UCSD-AML1 (cell line): ENCODE results near the gene KLF3.

Experiments used
- DNase-seq: peaks from one replicate; lab custom pipeline; 2025; ENCODE audit not compliant: unreplicated experiment; lab: John Stamatoyannopoulos, UW

KLF3 gene

DNA sequence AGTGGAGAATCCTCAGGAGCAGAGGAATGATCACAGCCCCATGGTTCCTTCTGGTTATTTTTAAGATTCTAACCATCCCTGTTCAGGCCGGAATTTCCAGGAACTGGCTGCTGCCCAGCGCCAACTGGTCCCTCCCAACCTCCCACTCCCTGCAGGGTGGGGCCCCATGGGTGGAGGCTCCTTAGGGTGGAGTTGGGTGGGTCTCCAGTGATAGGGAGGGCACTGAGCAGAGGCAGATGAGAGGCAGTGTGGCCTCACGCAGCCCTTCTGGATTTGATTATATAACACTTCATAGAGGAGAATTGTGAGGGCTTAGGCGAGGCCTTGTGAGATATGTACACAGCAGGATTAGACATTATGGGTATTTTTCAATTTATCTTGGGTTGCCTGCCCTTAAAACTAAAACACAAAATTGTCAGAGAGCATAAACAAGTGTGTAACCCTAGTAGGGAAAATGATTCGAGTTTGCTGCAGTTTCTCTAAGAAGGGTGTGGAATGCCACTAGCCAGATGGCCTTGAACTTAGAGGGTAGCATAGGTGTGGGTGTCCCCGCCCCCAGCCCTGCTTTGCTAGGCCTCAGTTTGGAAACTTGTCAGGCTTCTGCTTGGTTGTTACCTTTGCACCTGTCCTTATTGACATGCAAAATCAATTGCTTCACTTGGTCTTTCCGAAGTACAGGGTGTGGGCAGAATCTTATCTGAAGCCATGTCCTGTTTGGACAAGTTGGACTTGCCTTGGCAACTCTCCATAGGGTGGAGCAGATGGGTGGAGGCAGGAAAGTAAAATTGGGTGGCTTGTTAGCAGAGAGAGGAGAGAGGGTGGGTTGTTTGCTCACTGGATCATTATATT lies 9.4 kb downstream of the KLF3 start:
- peak; percentile 24 for DNase-seq

DNA sequence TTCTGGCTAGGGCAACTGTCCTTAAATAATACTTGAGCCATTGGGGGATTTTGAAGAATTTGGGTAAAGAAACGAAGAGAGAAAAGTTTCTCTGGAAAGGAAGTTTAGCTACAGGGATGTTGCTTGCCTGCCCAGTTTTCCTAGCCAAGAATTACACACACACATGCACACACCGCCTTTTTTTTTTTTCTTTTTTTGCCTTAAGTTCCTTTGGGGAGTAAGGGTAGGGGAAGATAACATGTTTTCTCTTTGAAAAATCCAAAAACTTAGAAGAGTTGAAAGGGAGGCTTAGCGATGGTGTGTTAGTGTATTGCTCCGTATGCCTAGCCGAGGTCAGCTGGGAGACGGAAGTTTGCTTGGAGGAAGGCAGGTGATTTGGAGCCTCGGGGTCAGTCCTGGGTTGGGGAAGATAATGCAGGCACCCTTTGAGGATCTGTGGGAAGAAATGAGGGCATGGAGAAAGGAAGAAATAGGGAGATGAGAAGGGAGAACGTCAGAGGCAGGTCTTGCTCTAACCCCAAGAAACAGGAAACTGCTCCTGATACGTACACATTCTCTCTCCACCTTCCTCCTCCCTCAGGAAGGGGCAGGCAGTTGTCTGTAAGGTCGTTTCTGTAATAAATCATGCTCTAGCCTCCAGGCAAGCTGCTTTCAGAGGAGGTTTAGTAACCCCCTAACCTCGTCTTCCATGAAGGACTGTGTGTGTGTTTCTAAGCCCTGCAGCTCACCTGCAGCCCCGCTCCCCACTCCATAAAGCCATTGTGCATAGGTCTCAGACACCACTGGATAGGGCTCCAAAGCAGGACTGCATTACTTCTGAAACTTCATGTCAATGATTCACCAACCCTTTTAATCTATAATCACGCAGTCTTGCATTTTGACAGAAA lies 10.5 kb downstream of the KLF3 start:
- no peak for DNase-seq

DNA sequence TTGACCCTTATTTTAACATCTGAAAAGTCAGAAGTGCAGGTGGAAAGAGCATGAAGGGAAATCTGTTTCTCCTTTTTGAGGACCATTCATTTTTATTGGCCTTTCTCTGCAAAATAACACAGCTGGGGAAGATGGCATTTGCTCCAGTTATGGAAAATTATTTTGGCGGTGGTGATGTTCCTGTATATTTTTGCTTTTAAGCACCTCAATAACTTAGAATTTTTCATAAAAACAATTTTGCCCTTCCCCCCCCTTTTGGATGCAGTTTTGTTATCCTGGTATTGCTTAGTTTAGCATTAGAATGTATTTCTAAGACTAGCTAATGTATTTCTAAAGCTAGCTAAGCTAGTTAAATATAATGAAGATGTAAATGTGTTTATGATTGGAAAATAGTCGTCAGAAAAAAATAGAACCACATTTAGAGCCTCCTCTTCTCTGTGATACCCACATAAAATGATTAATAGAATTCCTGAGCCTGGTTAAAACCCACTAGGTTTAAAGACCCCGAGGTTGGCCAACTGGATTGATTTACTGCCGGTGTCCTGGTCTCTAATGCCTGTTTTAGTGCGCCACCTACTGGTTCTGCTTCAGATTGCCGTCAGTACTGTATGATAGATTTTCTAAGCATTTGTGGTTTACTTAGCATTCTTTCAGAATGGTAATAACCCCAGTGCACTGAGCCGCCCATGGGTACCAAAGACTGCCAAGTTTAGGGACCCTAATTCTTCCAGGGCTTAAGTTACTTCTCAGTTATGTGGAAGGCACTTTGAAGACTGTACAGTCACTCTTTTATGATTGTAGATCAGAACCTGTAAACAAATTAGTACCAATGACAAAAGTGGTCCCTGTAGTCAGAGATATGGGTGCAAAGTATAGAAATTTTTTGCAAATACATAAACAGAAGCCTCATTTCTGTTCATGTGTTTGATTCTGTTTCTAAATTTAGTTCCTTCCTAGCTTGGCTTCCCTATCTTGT lies 11.4 kb downstream of the KLF3 start:
- DNase-seq: peak; percentile 59

DNA sequence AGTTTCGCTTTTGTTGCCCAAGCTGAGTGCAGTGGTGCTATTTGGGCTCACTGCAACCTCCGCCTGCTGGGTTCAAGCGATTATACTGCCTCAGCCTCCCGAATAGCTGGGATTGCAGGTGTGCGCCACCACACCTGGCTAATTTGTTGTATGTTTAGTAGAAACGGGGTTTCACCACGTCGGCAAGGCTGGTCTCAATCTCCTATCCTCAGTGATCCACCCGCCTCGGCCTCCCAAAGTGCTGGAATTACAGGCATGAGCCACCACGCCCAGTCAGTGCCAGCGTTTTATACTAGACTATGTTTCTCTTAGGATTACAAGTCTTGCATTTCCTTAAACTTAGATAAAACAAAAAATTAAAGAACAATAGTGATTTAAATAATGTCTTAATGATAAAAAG lies 13.0 kb downstream of the KLF3 start:
- no peak for DNase-seq

DNA sequence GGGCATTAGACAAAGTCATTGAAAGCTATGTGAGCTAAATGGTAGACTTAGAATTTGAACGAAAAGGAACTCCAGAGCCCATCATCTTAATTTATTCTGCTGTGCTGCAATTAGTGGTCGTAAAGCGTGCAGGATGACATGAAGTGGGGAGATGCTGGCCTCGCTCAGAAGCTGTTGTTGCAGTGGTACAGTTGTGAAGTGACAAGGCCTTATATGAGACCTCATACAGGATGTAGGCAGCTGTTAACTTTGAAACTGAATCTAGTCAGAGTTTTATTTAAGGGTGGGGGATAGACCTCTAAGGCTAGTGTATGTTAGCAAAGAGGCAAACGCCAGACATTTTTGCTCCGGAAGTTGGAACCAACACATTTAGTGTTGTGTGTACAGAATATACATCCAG lies 13.4 kb downstream of the KLF3 start:
- no peak for DNase-seq

DNA sequence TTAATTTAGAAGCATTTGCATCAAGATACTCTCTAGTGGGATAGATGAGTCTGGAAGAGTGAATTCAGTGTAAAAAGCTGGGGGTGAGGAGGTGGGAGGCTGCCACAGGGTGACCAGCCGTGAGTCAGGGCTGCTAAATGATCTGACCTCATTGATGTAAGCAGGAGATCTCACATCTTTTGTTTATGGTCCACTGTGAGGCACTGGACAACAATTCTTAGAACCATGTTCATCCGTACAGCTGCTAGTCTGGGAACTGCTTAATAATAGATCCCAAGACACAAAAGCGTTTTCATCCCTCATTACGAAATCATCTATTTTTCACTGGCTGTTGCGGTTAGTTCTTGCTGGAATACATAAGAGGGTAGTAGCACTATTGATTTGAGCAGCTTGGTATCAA lies 14.1 kb downstream of the KLF3 start:
- DNase-seq: no peak

DNA sequence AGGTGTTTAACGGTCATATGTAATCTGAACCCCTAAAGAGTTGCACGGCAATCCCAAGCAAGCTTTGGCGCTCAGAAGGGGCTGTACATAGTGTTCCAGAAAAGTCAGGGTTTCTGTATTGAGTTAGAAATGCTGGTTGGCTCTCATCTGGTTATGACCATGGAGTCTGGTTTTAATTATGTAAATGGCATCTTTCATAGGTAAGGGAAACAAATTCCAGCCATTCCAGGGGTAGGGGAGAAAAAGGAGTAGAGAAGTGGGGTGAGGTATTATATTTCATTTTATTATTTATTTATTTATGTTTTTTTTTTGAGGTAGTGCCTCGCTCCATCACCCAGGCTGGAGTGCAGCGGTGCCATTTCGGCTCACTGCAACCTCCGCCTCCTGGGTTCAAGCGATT lies 15.9 kb downstream of the KLF3 start:
- DNase-seq: no peak

DNA sequence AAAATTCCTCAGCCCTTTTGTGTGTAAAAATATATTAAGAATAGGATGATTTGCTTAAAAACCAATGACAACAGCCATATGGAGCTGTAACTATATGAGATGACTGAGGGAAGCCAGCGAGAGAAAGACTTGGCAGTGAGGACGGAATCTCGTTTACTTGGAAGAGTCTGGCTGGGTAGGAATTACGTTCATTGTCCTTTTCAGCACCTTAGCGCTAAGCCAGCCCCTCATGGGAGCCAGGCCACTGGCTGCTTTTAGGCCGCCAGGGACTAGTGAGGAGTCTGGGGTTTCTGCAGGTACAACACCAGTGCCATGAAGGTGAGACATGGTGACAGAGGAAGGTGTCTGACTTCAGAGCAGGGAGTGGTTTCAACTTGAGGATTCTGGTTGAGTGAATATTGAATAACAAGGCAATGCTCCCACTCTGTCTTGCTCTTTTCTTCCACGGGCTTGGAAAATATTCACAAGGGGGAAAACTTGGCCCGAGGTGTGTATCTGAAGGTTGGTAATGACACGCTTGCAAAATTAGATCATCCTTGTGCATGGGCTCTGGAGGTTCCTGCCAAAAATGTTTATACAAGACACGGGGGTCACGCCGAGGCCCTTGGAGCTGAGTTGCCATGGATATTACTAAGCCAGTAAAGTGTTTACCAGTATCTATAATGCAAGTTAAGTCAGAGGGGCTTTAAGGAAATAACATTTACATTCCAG lies 17.4 kb downstream of the KLF3 start:
- DNase-seq: no peak

DNA sequence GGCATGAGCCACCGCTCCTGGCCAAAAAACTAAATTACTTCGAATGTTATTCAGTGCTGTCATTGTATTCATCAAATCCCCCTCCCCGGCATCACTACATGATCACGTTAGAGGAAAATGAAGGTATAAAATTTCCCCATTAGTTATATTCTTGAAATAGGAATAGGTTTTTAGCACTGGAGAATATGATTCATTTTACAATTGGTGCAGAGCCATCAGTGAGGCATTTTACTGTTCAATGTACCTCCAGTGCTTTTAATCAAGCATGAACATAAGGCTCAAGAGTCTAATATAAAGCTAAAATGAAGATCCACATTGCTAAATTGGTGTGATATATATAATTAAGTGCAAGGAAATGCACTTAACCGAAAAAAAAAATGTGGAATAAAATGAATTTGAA lies 18.3 kb downstream of the KLF3 start:
- DNase-seq: no peak

DNA sequence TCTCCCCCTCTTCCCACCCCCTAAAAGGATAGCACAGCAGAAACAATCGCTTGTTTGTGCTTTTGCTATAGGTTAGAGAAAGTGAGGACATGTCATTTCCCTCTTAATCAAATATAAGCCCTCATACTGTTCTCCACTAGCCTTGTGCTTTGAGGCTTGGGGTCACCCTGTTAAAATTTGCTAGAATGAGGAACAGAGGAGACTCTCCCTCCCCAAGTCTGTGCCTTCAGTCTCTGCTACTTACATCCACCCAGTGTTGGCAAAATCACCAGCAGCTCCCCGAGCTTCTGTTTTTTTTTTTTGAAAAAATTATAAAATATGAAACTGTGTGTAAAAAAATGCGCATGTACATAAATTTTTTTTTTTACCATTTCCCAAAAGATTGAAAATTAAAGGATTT lies 19.3 kb downstream of the KLF3 start:
- no peak for DNase-seq

DNA sequence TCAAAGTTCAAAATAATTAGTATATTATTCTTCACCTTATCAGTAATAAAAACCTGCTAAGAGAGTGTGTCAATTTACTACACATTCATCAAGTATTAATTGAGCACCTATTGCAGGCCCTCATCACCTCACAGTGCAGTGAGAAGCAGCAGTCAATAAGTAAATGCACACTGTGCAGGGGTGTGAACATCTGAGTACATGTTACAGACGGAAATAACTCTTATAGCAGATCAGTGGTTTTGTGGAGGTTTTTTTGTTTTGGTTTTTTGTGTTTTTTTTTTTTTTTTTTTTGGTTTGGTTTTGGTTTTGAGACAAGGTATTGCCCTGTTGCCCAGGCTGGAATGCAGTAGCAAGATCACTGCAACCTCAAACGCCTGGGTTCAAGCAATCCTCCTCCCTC lies 20.3 kb downstream of the KLF3 start:
- no peak for DNase-seq

DNA sequence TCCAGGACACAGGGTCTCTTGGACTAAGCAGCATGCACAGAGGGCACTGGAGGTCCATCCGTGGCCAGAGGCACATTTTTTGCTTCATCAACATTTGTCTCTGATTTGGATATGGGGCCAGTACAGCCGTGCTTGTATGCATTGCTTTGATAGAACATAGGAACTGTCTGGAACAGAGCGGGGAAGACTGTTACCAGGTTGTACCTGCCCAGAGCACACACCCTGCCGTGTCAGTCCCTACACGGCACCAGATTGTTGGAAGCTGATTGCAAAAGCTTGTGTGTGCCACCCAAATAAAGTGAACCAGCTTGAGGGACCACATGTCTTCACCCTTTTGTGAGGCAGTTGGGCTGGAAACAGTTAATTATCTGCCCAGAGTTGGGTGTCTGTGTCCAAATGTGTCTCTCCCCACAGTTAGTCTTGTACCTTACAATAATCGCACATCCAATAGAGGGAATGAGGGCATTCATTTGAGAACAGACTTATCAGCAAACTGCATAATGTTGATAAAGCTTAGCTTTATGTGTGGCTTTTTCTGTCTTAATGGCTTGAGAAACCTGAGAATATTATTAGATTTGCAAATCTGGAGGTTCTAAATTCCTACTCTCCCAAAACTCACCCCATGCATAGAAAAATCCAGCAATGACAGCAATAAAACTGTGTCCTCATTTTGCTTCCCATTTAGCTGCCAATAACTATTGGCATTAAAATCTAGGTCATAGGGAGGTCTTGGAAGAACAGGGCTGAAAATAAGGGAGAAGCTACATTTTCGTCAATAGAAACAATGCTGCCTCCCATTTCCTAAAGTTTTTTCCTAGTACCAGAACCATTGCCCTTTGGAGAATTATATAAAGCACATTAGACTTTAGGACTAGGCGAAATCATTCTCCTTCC lies 21.2 kb downstream of the KLF3 start:
- no peak for DNase-seq

DNA sequence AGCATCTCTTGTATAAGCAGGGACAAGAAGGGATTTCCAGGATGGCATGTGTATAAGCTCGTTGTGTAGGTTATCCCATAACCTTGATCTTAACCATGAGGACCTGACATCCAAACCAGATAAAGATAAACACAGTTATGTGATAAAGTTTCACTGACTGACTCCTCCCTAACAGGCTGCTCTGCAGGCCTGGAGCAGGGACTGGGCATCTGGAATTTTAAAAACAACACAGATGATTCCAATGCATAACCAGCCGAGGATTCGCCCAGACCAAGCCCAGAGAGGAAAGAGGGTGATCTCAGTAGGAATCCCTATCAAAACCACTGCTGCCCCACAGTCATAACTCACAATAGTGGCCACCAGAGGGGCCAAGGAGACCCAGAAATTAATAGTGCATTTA lies 22.7 kb downstream of the KLF3 start:
- DNase-seq: no peak

DNA sequence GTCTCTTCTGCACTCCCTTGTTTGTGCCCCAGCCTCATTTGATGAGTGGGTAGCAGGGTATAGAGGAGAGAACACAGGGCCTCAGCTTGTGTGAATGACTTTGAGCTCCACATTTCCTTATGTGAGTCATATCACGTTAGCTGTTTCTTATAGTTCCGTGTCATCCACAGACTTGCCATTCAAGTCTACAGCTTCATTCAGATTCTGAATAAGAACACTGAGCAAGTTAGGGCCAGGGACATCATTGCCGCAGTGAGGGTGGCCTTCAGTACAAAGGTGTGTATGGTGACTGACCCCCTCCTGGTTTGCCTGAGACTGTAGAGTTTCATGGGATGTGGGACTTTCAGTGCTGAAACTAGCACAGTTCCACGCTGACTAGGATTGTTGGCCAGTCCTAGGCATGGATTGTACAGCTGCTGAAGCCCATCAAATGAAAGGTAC lies 23.6 kb downstream of the KLF3 start:
- DNase-seq: no peak

DNA sequence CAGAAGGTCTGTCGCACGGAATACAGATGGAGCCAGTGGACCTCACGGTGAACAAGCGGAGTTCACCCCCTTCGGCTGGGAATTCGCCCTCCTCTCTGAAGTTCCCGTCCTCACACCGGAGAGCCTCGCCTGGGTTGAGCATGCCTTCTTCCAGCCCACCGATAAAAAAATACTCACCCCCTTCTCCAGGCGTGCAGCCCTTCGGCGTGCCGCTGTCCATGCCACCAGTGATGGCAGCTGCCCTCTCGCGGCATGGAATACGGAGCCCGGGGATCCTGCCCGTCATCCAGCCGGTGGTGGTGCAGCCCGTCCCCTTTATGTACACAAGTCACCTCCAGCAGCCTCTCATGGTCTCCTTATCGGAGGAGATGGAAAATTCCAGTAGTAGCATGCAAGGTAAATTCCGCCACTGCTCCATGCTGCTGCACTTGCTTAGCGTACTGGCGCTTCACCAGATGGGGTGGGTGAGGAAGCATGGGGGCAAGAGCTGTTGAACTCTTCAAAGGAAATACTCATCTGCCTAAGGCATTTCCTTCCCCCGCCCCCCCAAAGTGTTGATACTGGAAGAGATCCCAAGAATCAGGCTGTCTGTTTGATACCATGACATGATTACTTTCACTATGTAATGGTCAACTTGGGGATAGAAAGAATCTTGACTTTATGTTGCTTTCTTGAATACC lies 24.8 kb downstream of the KLF3 start:
- DNase-seq: no peak

DNA sequence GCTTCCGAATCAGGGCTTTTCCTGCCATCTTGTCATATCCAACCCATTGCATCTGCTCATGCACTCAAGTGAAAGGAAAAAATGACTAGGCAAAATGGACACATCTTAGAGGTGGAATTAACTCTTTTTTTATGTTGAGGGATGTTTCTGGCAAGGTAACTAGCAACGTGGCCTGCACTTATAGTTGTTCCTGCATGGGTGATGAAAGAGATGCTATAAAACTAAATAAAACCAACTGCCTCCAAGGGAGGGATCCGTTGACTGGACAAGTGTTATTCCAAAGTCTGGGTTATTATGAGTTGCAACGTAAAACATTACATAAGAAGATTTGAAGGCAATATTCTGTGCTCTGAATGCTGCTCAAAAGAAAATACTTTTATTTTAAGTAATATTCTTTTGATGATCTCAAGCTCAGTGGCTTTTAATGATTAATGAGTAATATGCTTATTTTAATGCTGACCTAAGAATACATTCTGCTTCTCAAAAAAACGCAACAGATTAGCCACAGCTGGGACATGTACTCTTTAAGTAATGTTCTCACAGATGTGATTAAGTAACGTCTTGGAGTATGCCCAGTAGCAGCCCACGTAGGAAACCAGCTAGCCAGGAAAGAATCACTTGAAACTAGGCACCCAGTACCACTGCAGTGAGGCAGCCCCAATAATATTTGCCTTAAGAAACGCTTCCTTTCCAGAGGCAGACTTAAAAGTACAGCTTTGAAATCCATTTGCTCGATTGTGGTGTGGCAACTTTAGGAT lies 27.4 kb downstream of the KLF3 start:
- DNase-seq: no peak

DNA sequence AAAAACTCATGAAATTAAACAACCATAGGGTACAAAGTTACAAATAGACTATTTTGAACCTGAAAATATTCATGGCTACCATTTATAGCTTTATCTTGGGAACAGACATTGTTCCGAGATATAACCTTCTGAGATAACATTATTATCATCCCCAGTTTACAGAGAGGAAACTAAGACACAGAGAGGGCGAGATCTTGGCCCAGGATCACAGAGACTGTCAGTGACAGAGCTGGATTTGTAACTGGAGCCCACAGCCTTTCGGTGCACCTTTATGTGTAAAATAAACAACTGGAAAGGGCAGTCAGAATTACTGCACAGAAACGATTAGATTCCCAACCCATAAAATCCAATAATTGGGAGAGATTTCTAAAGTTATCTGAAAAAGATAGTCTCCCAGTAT lies 28.4 kb downstream of the KLF3 start:
- no peak for DNase-seq

DNA sequence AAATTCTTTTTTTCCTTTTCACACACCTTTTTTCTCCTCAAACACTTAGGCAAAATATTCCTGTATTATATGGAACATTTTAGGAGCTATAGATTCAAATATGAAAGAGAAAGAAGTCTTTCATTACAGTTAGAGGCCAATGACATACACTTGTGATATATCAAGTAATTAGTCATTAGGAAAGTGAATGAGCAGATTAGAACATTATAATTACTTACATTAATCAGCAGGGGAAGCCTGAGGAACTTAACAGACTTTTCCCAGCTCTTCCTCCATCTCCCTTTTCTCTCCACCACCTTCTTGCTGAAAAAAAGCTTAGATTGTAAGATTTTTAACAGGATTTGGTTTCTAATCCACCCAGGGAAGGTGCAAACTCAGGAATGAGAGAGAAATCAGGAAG lies 29.6 kb downstream of the KLF3 start:
- DNase-seq: no peak
